Measurements from ENCODE around the gene PREX1.

- TF ChIP-seq SUZ12 (IDR thresholded peaks at IDR 0.05; ENCODE audit: extremely low read depth, insufficient read depth, insufficient read length) (no peak), YY1 (IDR thresholded peaks at IDR 0.05; ENCODE audit: insufficient read depth, insufficient read length) (no peak), ZNF274 (IDR thresholded peaks at IDR 0.05; ENCODE audit: low read depth, low read length) (no peak)
Observed at GRCh38 chr20:48795732-48796131, 32.1 kb downstream of the PREX1 start.

All from NT2/D1 (cell line).